Spinal cord (tissue), 10 donors: ENCODE measurements around the gene CYBRD1. TPM values are rescaled to one million over a fixed set of nuclear protein-coding genes. Genes with fewer than 3 reads are reported as not detected.

Experiments used
- DNase-seq, 6 donors: peaks; one replicate each; pipeline versions ENCODE4 v3.0.0 to v3.0.0-alpha.2; 2013 to 2015; ENCODE audit warnings: low spot score in 6 of 6, low read depth in 4 of 6
- H3K27ac ChIP-seq: one replicate; pipeline ENCODE4 v1.5.1; 2013; ENCODE audit warnings: low read depth, low read length, control low read depth
- H3K27me3 ChIP-seq: one replicate; pipeline ENCODE4 v1.6.1; 2013; ENCODE audit warnings: low read length; ENCODE audit not compliant: control insufficient read depth, insufficient read depth
- H3K36me3 ChIP-seq: one replicate; pipeline ENCODE4 v1.6.1; 2013; ENCODE audit warnings: low read length; ENCODE audit not compliant: control insufficient read depth, insufficient read depth
- H3K4me1 ChIP-seq: one replicate; pipeline ENCODE4 v1.6.1; 2013; ENCODE audit warnings: low read length; ENCODE audit not compliant: control insufficient read depth, insufficient read depth
- H3K4me3 ChIP-seq: one replicate; pipeline ENCODE4 v1.5.1; 2013; ENCODE audit warnings: low read depth, low read length, control low read depth
- H3K9me3 ChIP-seq: one replicate; pipeline ENCODE4 v1.6.1; 2013; ENCODE audit warnings: low read length; ENCODE audit not compliant: control insufficient read depth, insufficient read depth
- WGBS: methylation state at CpG from one replicate; pipeline ENCODE4 v1.1.5; 2013; ENCODE audit warnings: missing lambda C conversion rate; ENCODE audit not compliant: insufficient coverage; 5-methylcytosine and 5-hydroxymethylcytosine counted together
- polyA plus RNA-seq, 2 donors: library from polyadenylated mRNA; unstranded; fragments of 120-200 nt; gene quantifications; one replicate each; pipeline ENCODE4 v1.2.1, GENCODE V29; 2013; ENCODE audit not compliant: insufficient read length in 2 of 2
- total RNA-seq, 2 donors: library from RNA; depleted of rRNA in 1 of 2; stranded (reverse); fragments of 120-200 nt in 1 of 2; fragments of >200 nt in 1 of 2; gene quantifications; one replicate each; pipeline versions ENCODE4 v1.2.3 to v1.2.4, GENCODE V29; 2013 to 2014
- donor health status: healthy.

Gene CYBRD1
- total and polyA plus RNA-seq, 4 donors, result 20.7 to 138 (median 67.4) TPM

- Histone ChIP-seq H3K36me3 (no peaks in the 10 kb centered on the region), H3K4me1 (no peaks in the 10 kb centered on the region), H3K27me3 (no peaks in the 10 kb centered on the region), H3K9me3 (no peaks in the 10 kb centered on the region), H3K27ac (no peak overlapping the region), H3K4me3 (no peak overlapping the region)
- DNase-seq, result peak in 1 of 6 donors; percentile 19
- no CpG with 5 or more reads among the region's 1 CpG for WGBS
Measured at GRCh38 chr2:171566057-171566456, 43.8 kb downstream of the CYBRD1 start.

GRCh38 chr2:171566753-171567152 is 44.5 kb downstream of the CYBRD1 start:
- Histone ChIP-seq H3K27ac (no peak overlapping the region), H3K36me3 (no peaks in the 10 kb centered on the region), H3K4me1 (no peaks in the 10 kb centered on the region), H3K27me3 (no peaks in the 10 kb centered on the region), H3K9me3 (no peaks in the 10 kb centered on the region), H3K4me3 (no peak overlapping the region)
- DNase-seq, result no peak
- 98% methylated on average over 4 of the region's 4 CpGs for WGBS

GRCh38 chr2:171568089-171568488 is 45.8 kb downstream of the CYBRD1 start:
- H3K27me3 ChIP-seq, result no peaks in the 10 kb centered on the region
- no peak for DNase-seq
- H3K4me3 ChIP-seq, result no peak overlapping the region
- no peaks in the 10 kb centered on the region for H3K9me3 ChIP-seq
- H3K36me3 ChIP-seq, result no peaks in the 10 kb centered on the region
- 89% methylated on average over 1 of the region's 3 CpGs for WGBS
- H3K27ac ChIP-seq, result no peak overlapping the region
- no peaks in the 10 kb centered on the region for H3K4me1 ChIP-seq

GRCh38 chr2:171571721-171572120 is 49.4 kb downstream of the CYBRD1 start:
- no peak overlapping the region for H3K27ac ChIP-seq
- DNase-seq, result no peak
- no peaks in the 10 kb centered on the region for H3K27me3 ChIP-seq
- no peaks in the 10 kb centered on the region for H3K4me1 ChIP-seq
- no peaks in the 10 kb centered on the region for H3K36me3 ChIP-seq
- no peaks in the 10 kb centered on the region for H3K9me3 ChIP-seq
- 49% methylated on average over 4 of the region's 7 CpGs for WGBS
- H3K4me3 ChIP-seq, result no peak overlapping the region

GRCh38 chr2:171574149-171574795 is 52.0 kb downstream of the CYBRD1 start:
- H3K27ac ChIP-seq, result no peak overlapping the region
- H3K9me3 ChIP-seq, result no peaks in the 10 kb centered on the region
- H3K27me3 ChIP-seq, result no peaks in the 10 kb centered on the region
- H3K4me3 ChIP-seq, result no peak overlapping the region
- 1% methylated on average over 13 of the region's 21 CpGs for WGBS
- DNase-seq, result peak in 5 of 6 donors; percentile 20 to 81 (median 36)
- H3K36me3 ChIP-seq, result no peaks in the 10 kb centered on the region
- H3K4me1 ChIP-seq, result no peaks in the 10 kb centered on the region

- WGBS, result 100% methylated on average over 1 of the region's 5 CpGs
- Histone ChIP-seq H3K27ac (no peak overlapping the region), H3K9me3 (no peaks in the 10 kb centered on the region), H3K36me3 (no peaks in the 10 kb centered on the region), H3K27me3 (no peaks in the 10 kb centered on the region), H3K4me3 (no peak overlapping the region), H3K4me1 (no peaks in the 10 kb centered on the region)
- DNase-seq, result no peak
Measured at GRCh38 chr2:171575606-171576005, 53.3 kb downstream of the CYBRD1 start.

- H3K4me3 ChIP-seq, result no peak overlapping the region
- no peak for DNase-seq
- H3K9me3 ChIP-seq, result no peaks in the 10 kb centered on the region
- H3K27me3 ChIP-seq, result no peaks in the 10 kb centered on the region
- H3K36me3 ChIP-seq, result no peaks in the 10 kb centered on the region
- H3K27ac ChIP-seq, result no peak overlapping the region
- H3K4me1 ChIP-seq, result no peaks in the 10 kb centered on the region
- 90% methylated on average over 2 of the region's 4 CpGs for WGBS
Measured at GRCh38 chr2:171578127-171578803, 56.0 kb downstream of the CYBRD1 start.

GRCh38 chr2:171579481-171579880 is 57.2 kb downstream of the CYBRD1 start:
- Histone ChIP-seq H3K9me3 (no peaks in the 10 kb centered on the region), H3K4me3 (no peak overlapping the region), H3K36me3 (no peaks in the 10 kb centered on the region), H3K27ac (no peak overlapping the region), H3K27me3 (no peaks in the 10 kb centered on the region), H3K4me1 (no peaks in the 10 kb centered on the region)
- no peak for DNase-seq
- WGBS, result 100% methylated on average over 1 of the region's 1 CpG

GRCh38 chr2:171583566-171583965 is 61.3 kb downstream of the CYBRD1 start:
- WGBS, result no CpG with 5 or more reads among the region's 1 CpG
- H3K9me3 ChIP-seq, result no peaks in the 10 kb centered on the region
- no peak overlapping the region for H3K4me3 ChIP-seq
- no peak overlapping the region for H3K27ac ChIP-seq
- H3K36me3 ChIP-seq, result no peaks in the 10 kb centered on the region
- no peaks in the 10 kb centered on the region for H3K27me3 ChIP-seq
- H3K4me1 ChIP-seq, result no peaks in the 10 kb centered on the region
- no peak for DNase-seq

GRCh38 chr2:171584001-171584400 is 61.7 kb downstream of the CYBRD1 start:
- WGBS, result no CpG with 5 or more reads among the region's 1 CpG
- no peaks in the 10 kb centered on the region for H3K9me3 ChIP-seq
- peak in 2 of 6 donors; percentile 24 to 57 for DNase-seq
- H3K4me3 ChIP-seq, result no peak overlapping the region
- H3K4me1 ChIP-seq, result no peaks in the 10 kb centered on the region
- no peak overlapping the region for H3K27ac ChIP-seq
- H3K27me3 ChIP-seq, result no peaks in the 10 kb centered on the region
- H3K36me3 ChIP-seq, result no peaks in the 10 kb centered on the region
